SK-N-SH (cell line): ENCODE results near the gene ZNF580. TPM values are rescaled to one million over a fixed set of nuclear protein-coding genes. Genes with fewer than 3 reads are reported as not detected.

ENCODE experiments used
- CTCF ChIA-PET: fragments of 300-600, 350-600 bp; formaldehyde crosslinking; extraction: SDS; loops from one replicate; lab custom pipeline; 2021; lab: Yijun Ruan, JAX
- POLR2A ChIA-PET: fragments of 350-600 bp; sonication (Branson Sonifier 250); formaldehyde crosslinking; extraction: SDS; loops from one replicate; lab custom pipeline; 2020; ENCODE audit warnings: antibody characterized with exemption, inconsistent platforms; lab: Yijun Ruan, JAX
- DNase-seq: peaks from one replicate; pipeline ENCODE4 v3.0.0; 2012
- H2AFZ ChIP-seq: fragments of 200-600 bp; sonication (generic); 2 replicates; pipeline ENCODE4 v1.8.1; 2016; ENCODE audit warnings: antibody characterized with exemption, mild to moderate bottlenecking, low read depth
- H3F3A ChIP-seq: fragments of 200-600 bp; sonication (generic); replicated peaks from 2 replicates; pipeline ENCODE3; 2016; ENCODE audit warnings: antibody characterized with exemption, mild to moderate bottlenecking; ENCODE audit not compliant: insufficient read depth
- H3K27ac ChIP-seq, 2 experiments: fragments of 200-500 bp in 1 of 2; fragments of 200-600 bp in 1 of 2; sonication (Bioruptor generic) in 1 of 2; sonication (generic), shearing (Covaris generic) in 1 of 2; 2 replicates each; pipeline versions ENCODE4 v1.5.1 to v1.6.1; 2014 to 2016; ENCODE audit warnings: low read depth in 2 of 2, inconsistent platforms in 1 of 2, low read length in 1 of 2, mild to moderate bottlenecking in 1 of 2, mixed read lengths in 1 of 2
- H3K27me3 ChIP-seq: fragments of 200-600 bp; sonication (generic), shearing (Covaris generic); 2 replicates; pipeline ENCODE4 v1.6.1; 2016; ENCODE audit warnings: mixed run types; ENCODE audit not compliant: insufficient read depth
- H3K36me3 ChIP-seq, 2 experiments: fragments of 200-500 bp in 1 of 2; fragments of 200-600 bp in 1 of 2; sonication (Bioruptor generic) in 1 of 2; sonication (generic) in 1 of 2; replicated peaks in 1 of 2; 2 replicates each; pipeline versions ENCODE3 to v1.5.1; 2014 to 2016; ENCODE audit warnings: low read length in 1 of 2, mild to moderate bottlenecking in 1 of 2; ENCODE audit not compliant: insufficient read depth in 2 of 2, control insufficient read depth in 1 of 2
- H3K4me1 ChIP-seq, 2 experiments: fragments of 200-500 bp in 1 of 2; fragments of 200-600 bp in 1 of 2; sonication (Bioruptor generic) in 1 of 2; sonication (generic), shearing (Covaris generic) in 1 of 2; 2 replicates each; pipeline versions ENCODE4 v1.5.1 to v1.6.1; 2014 to 2016; ENCODE audit warnings: low read depth in 1 of 2, low read length in 1 of 2, mixed run types in 1 of 2; ENCODE audit not compliant: insufficient read depth in 2 of 2, control insufficient read depth in 1 of 2
- H3K4me2 ChIP-seq: fragments of 200-600 bp; sonication (generic), shearing (Covaris generic); 2 replicates; pipeline ENCODE4 v1.6.1; 2017; ENCODE audit warnings: mixed run types
- H3K4me3 ChIP-seq, 2 experiments: fragments of 200-500 bp in 1 of 2; fragments of 200-600 bp in 1 of 2; sonication (Bioruptor generic) in 1 of 2; sonication (generic), shearing (Covaris generic) in 1 of 2; 2 replicates each; pipeline versions ENCODE4 v1.5.1 to v1.8.1; 2014 to 2016; ENCODE audit warnings: low read depth in 2 of 2, inconsistent platforms in 1 of 2, low read length in 1 of 2, mild to moderate bottlenecking in 1 of 2, mixed read lengths in 1 of 2, moderate library complexity in 1 of 2
- H3K79me2 ChIP-seq: fragments of 200-600 bp; sonication (generic); 2 replicates; pipeline ENCODE4 v1.8.1; 2017; ENCODE audit warnings: mild to moderate bottlenecking; ENCODE audit not compliant: insufficient read depth
- H3K9ac ChIP-seq: fragments of 200-600 bp; sonication (generic); 2 replicates; pipeline ENCODE4 v1.6.1; 2017; ENCODE audit warnings: mixed run types
- H3K9me2 ChIP-seq: fragments of 200-600 bp; sonication (generic); 2 replicates; pipeline ENCODE4 v1.6.1; 2017; ENCODE audit warnings: mixed run types
- H3K9me3 ChIP-seq: fragments of 200-600 bp; sonication (generic); 2 replicates; pipeline ENCODE4 v1.6.1; 2017; ENCODE audit warnings: mixed run types, mild to moderate bottlenecking, moderate library complexity
- H4K20me1 ChIP-seq: fragments of 200-600 bp; sonication (generic); 2 replicates; pipeline ENCODE4 v1.6.1; 2017; ENCODE audit warnings: mild to moderate bottlenecking, mixed run types; ENCODE audit not compliant: insufficient read depth
- CHD2 ChIP-seq: fragments of 150-350 bp; IDR thresholded peaks from 2 replicates; pipeline ENCODE4 v1.6.1; 2018; ENCODE audit warnings: low read length; ENCODE audit not compliant: partially characterized antibody
- ELF1 ChIP-seq: IDR thresholded peaks from 2 replicates; pipeline ENCODE4 v1.4.0; 2012
- EP300 ChIP-seq, 2 experiments: IDR thresholded peaks; 2 replicates each; pipeline versions ENCODE4 v1.4.0 to v1.6.1; 2012; ENCODE audit warnings: borderline replicate concordance in 1 of 2, low read depth in 1 of 2, low read length in 1 of 2
- FOSL2 ChIP-seq: IDR thresholded peaks from 2 replicates; pipeline ENCODE4 v1.4.0; 2012; ENCODE audit warnings: low read depth, mild to moderate bottlenecking, moderate library complexity, borderline replicate concordance
- FOXJ3 ChIP-seq: sonication (generic); formaldehyde crosslinking; IDR thresholded peaks from 2 replicates; pipeline ENCODE4 v1.5.1; 2020; ENCODE audit warnings: mild to moderate bottlenecking, missing genetic modification reagents
- GABPA ChIP-seq: IDR thresholded peaks from 2 replicates; pipeline ENCODE4 v1.4.0; 2012; ENCODE audit warnings: low read depth, mild to moderate bottlenecking
- GATA2 ChIP-seq: sonication (generic); formaldehyde crosslinking; IDR thresholded peaks from 2 replicates; pipeline ENCODE4 v1.5.0; 2020; ENCODE audit warnings: mild to moderate bottlenecking, missing genetic modification reagents
- MEF2A ChIP-seq: IDR thresholded peaks from 2 replicates; pipeline ENCODE4 v1.4.0; 2012; ENCODE audit warnings: low read depth, borderline replicate concordance
- NRF1 ChIP-seq: IDR thresholded peaks from 2 replicates; pipeline ENCODE4 v1.6.1; 2012; ENCODE audit warnings: low read depth, mild to moderate bottlenecking, low read length
- RAD21 ChIP-seq: IDR thresholded peaks from 2 replicates; pipeline ENCODE4 v1.6.1; 2012; ENCODE audit warnings: mild to moderate bottlenecking, low read length
- RCOR1 ChIP-seq: fragments of 150-350 bp; IDR thresholded peaks from 2 replicates; pipeline ENCODE4 v1.6.1; 2017; ENCODE audit warnings: antibody characterized with exemption, low read length
- RFX5 ChIP-seq: IDR thresholded peaks from 2 replicates; pipeline ENCODE4 v1.6.1; 2012; ENCODE audit warnings: mild to moderate bottlenecking, improper control_type of control experiment, low read length
- SIN3A ChIP-seq: IDR thresholded peaks from 2 replicates; pipeline ENCODE4 v1.6.1; 2012; ENCODE audit warnings: low read depth, mild to moderate bottlenecking, low read length, moderate library complexity, borderline replicate concordance
- SMC3 ChIP-seq: IDR thresholded peaks from 2 replicates; pipeline ENCODE4 v1.6.1; 2012; ENCODE audit warnings: low read depth, low read length, improper control_type of control experiment
- TAF1 ChIP-seq: IDR thresholded peaks from 2 replicates; pipeline ENCODE4 v1.6.1; 2012; ENCODE audit warnings: low read depth, mild to moderate bottlenecking, low read length, moderate library complexity, borderline replicate concordance
- TEAD4 ChIP-seq: IDR thresholded peaks from 2 replicates; pipeline ENCODE4 v1.4.0; 2012; ENCODE audit warnings: mild to moderate bottlenecking, borderline replicate concordance; ENCODE audit not compliant: insufficient read depth
- YY1 ChIP-seq: IDR thresholded peaks from 2 replicates; pipeline ENCODE4 v1.4.0; 2012; ENCODE audit warnings: low read depth, mild to moderate bottlenecking
- WGBS: methylation state at CpG from one replicate; pipeline ENCODE4 v1.1.6; 2017; ENCODE audit warnings: low lambda C conversion rate; 5-methylcytosine and 5-hydroxymethylcytosine counted together
- polyA plus RNA-seq, 3 experiments: library from polyadenylated mRNA; depleted of rRNA; stranded (reverse); fragments of >200 nt; gene quantifications; 2 replicates each; pipeline ENCODE4 v1.2.3, GENCODE V29; 2012
- TF ChIP-seq, protein P1 (sequence below): IDR thresholded peaks from 2 replicates; pipeline ENCODE4 v1.4.0; 2012; ENCODE audit warnings: low read depth
- TF ChIP-seq, protein P2 (sequence below): IDR thresholded peaks from 2 replicates; pipeline ENCODE4 v1.6.1; 2012; ENCODE audit warnings: mild to moderate bottlenecking, low read depth, low read length, moderate library complexity
- TF ChIP-seq, protein P3 (sequence below): fragments of 150-350 bp; IDR thresholded peaks from 2 replicates; pipeline ENCODE4 v1.6.1; 2016; ENCODE audit warnings: mild to moderate bottlenecking, low read depth, low read length
- TF ChIP-seq, protein P4 (sequence below): IDR thresholded peaks from 2 replicates; pipeline ENCODE4 v1.4.0; 2012; ENCODE audit warnings: low read depth, borderline replicate concordance

ZNF580 gene
- polyA plus RNA-seq, 1 of the 3 experiments (the other 2 are of a cell fraction): 21.9 TPM

DNA sequence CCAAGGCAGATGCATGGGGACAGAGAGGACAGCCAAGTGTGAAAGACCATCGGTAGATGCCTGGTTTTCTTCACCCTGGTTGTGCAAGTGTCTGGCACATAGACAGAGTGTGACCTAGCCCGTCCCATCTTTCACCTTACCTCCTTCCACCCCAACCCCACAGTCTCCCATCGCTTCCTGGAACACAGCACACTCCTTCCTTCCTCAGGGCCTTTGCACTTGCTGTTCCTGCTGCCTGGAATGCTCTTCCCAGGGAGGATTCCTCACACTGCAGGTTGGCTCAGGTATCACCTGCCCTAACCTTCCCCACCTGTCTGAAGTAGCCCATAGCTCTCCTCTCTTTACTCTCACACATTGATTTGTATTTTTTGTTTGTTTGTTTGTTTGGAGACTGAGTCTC, 44.5 kb upstream of the ZNF580 start:
- H3K9ac ChIP-seq: no peak overlapping the region
- H2AFZ ChIP-seq: no peak overlapping the region
- peaks cover 14% of the 10 kb centered on the region for H3K79me2 ChIP-seq
- WGBS: 87% methylated on average over 3 of the region's 3 CpGs
- no peak overlapping the region for H3K27ac ChIP-seq
- ChIA-PET POLR2A (no interaction called here), CTCF (interaction anchor here (1.2 to 1.3 kb wide), 2 partner anchors 35 to 43 kb away, joined by 3 to 4 read pairs; no protein-coding TSS in a partner anchor)
- no peak overlapping the region for H3K4me2 ChIP-seq
- peaks cover 10% of the 10 kb centered on the region for H3F3A ChIP-seq
- peaks cover 6 to 10% of the 10 kb centered on the region in 2 experiments; a peak in 3 of 4 replicates for H3K4me1 ChIP-seq
- no peaks in the 10 kb centered on the region for H3K9me2 ChIP-seq
- no peaks in the 10 kb centered on the region for H3K27me3 ChIP-seq
- no peak for TF ChIP-seq YY1
- TF ChIP-seq NRF1: no peak
- TF ChIP-seq, protein P1, sequence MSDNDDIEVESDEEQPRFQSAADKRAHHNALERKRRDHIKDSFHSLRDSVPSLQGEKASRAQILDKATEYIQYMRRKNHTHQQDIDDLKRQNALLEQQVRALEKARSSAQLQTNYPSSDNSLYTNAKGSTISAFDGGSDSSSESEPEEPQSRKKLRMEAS: no peak
- TF ChIP-seq CHD2: no peak
- no peak for TF ChIP-seq ELF1
- no peak for TF ChIP-seq GATA2 (CRISPR knock-in tag)
- no peak for TF ChIP-seq SMC3
- TF ChIP-seq, protein P2, sequence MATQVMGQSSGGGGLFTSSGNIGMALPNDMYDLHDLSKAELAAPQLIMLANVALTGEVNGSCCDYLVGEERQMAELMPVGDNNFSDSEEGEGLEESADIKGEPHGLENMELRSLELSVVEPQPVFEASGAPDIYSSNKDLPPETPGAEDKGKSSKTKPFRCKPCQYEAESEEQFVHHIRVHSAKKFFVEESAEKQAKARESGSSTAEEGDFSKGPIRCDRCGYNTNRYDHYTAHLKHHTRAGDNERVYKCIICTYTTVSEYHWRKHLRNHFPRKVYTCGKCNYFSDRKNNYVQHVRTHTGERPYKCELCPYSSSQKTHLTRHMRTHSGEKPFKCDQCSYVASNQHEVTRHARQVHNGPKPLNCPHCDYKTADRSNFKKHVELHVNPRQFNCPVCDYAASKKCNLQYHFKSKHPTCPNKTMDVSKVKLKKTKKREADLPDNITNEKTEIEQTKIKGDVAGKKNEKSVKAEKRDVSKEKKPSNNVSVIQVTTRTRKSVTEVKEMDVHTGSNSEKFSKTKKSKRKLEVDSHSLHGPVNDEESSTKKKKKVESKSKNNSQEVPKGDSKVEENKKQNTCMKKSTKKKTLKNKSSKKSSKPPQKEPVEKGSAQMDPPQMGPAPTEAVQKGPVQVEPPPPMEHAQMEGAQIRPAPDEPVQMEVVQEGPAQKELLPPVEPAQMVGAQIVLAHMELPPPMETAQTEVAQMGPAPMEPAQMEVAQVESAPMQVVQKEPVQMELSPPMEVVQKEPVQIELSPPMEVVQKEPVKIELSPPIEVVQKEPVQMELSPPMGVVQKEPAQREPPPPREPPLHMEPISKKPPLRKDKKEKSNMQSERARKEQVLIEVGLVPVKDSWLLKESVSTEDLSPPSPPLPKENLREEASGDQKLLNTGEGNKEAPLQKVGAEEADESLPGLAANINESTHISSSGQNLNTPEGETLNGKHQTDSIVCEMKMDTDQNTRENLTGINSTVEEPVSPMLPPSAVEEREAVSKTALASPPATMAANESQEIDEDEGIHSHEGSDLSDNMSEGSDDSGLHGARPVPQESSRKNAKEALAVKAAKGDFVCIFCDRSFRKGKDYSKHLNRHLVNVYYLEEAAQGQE: no peak
- no peak for TF ChIP-seq GABPA
- TF ChIP-seq RCOR1: no peak
- TF ChIP-seq RAD21: no peak
- no peak for TF ChIP-seq SIN3A
- TF ChIP-seq, protein P3, sequence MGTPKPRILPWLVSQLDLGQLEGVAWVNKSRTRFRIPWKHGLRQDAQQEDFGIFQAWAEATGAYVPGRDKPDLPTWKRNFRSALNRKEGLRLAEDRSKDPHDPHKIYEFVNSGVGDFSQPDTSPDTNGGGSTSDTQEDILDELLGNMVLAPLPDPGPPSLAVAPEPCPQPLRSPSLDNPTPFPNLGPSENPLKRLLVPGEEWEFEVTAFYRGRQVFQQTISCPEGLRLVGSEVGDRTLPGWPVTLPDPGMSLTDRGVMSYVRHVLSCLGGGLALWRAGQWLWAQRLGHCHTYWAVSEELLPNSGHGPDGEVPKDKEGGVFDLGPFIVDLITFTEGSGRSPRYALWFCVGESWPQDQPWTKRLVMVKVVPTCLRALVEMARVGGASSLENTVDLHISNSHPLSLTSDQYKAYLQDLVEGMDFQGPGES: no peak
- peaks cover 20 to 34% of the 10 kb centered on the region in 2 experiments for H3K36me3 ChIP-seq
- no peak overlapping the region for H3K4me3 ChIP-seq
- no peaks in the 10 kb centered on the region for H3K9me3 ChIP-seq
- no peak for DNase-seq
- no peaks in the 10 kb centered on the region for H4K20me1 ChIP-seq

DNA sequence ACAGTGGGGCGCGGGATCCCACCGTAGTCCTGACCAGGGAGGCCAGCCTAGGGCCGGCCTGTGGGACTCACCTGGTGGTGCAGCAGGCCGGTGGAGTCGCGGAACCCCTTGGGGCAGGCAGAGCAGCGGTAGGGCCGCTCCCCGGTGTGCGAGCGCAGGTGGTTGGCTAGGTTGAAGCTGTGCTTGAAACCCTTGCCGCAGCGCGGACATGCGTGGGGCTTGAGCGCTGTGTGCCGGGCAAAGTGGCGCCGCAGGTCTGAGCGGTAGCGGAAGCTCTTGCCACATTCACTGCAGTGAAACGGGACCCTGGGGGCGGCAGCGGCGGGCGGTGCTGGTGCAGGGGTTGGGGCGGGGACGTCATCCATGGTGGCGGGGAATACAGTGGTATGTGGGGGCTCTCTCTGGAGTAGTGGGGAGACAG, 43.3 kb upstream of the ZNF580 start:
- no peak overlapping the region for H3K27ac ChIP-seq
- no peak overlapping the region for H2AFZ ChIP-seq
- no peaks in the 10 kb centered on the region for H3K9me3 ChIP-seq
- H3F3A ChIP-seq: peaks cover 13% of the 10 kb centered on the region
- WGBS: 95% methylated on average over 30 of the region's 30 CpGs
- no peaks in the 10 kb centered on the region for H3K9me2 ChIP-seq
- no peak overlapping the region for H3K4me2 ChIP-seq
- POLR2A ChIA-PET: interaction anchor here (3.3 kb wide), 1 partner anchor 10 kb away, joined by 32 read pairs; no protein-coding TSS in a partner anchor
- H3K79me2 ChIP-seq: peaks cover 18% of the 10 kb centered on the region
- CTCF ChIA-PET: no interaction called here
- H3K9ac ChIP-seq: no peak overlapping the region
- no peaks in the 10 kb centered on the region for H3K27me3 ChIP-seq
- H4K20me1 ChIP-seq: no peaks in the 10 kb centered on the region
- H3K4me3 ChIP-seq: no peak overlapping the region
- H3K4me1 ChIP-seq: peaks cover 6 to 13% of the 10 kb centered on the region in 2 experiments; a peak in 3 of 4 replicates
- H3K36me3 ChIP-seq: peaks cover 20 to 30% of the 10 kb centered on the region in 2 experiments
- DNase-seq: peak; percentile 6
- TF ChIP-seq RAD21: no peak
- no peak for TF ChIP-seq RCOR1
- TF ChIP-seq NRF1: no peak
- no peak for TF ChIP-seq RFX5
- TF ChIP-seq TAF1: no peak
- TF ChIP-seq, protein P1: no peak
- TF ChIP-seq, protein P4, sequence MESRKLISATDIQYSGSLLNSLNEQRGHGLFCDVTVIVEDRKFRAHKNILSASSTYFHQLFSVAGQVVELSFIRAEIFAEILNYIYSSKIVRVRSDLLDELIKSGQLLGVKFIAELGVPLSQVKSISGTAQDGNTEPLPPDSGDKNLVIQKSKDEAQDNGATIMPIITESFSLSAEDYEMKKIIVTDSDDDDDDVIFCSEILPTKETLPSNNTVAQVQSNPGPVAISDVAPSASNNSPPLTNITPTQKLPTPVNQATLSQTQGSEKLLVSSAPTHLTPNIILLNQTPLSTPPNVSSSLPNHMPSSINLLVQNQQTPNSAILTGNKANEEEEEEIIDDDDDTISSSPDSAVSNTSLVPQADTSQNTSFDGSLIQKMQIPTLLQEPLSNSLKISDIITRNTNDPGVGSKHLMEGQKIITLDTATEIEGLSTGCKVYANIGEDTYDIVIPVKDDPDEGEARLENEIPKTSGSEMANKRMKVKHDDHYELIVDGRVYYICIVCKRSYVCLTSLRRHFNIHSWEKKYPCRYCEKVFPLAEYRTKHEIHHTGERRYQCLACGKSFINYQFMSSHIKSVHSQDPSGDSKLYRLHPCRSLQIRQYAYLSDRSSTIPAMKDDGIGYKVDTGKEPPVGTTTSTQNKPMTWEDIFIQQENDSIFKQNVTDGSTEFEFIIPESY: no peak
- no peak for TF ChIP-seq FOXJ3
- no peak for TF ChIP-seq EP300 (IDR thresholded peaks at IDR 0.05; ENCODE audit: borderline replicate concordance in 1 of 2, low read depth in 1 of 2, low read length in 1 of 2)
- TF ChIP-seq FOSL2: no peak
- TF ChIP-seq MEF2A: no peak
- no peak for TF ChIP-seq TEAD4
